Right ventricle myocardium superior (tissue), 1 donor: Measurements from ENCODE around the gene FOXO6. TPM values are rescaled to one million over a fixed set of nuclear protein-coding genes. Genes with fewer than 3 reads are reported as not detected.

ENCODE experiments used
- ATAC-seq: fragments of 200-7000 bp; cut with Tn5 transposase; one replicate; pipeline ENCODE4 v1.9.1; 2020; ENCODE audit warnings: mild to moderate bottlenecking; ENCODE audit not compliant: poor library complexity
- DNase-seq: peaks from one replicate; pipeline ENCODE4 v3.0.0-alpha.2; 2020
- intact Hi-C: fragments of 100-400 bp; cut with DNase I; formaldehyde crosslinking; loops from one replicate; pipeline ENCODE4 v1.11.2; 2022
- total RNA-seq: library from RNA; stranded (reverse); fragmentation: NEBNext Ultra II Directional; extraction: Animal tissue kit (Norgen Biotek cat#: 25700); gene quantifications from one replicate; pipeline ENCODE4 v1.2.1, GENCODE V29; 2021
- donor health status: DM: no; HTN: yes; CAD: no; lungs with severe emphysema.

The FOXO6 gene
- total RNA-seq, 1 donor from 2014 or later, result 3.6 TPM

- ATAC-seq (no peak), DNase-seq (no peak)
- intact Hi-C loops, result no loop called here
Observed at GRCh38 chr1:41362357-41362721, 1.1 kb downstream of the FOXO6 start.

DNA sequence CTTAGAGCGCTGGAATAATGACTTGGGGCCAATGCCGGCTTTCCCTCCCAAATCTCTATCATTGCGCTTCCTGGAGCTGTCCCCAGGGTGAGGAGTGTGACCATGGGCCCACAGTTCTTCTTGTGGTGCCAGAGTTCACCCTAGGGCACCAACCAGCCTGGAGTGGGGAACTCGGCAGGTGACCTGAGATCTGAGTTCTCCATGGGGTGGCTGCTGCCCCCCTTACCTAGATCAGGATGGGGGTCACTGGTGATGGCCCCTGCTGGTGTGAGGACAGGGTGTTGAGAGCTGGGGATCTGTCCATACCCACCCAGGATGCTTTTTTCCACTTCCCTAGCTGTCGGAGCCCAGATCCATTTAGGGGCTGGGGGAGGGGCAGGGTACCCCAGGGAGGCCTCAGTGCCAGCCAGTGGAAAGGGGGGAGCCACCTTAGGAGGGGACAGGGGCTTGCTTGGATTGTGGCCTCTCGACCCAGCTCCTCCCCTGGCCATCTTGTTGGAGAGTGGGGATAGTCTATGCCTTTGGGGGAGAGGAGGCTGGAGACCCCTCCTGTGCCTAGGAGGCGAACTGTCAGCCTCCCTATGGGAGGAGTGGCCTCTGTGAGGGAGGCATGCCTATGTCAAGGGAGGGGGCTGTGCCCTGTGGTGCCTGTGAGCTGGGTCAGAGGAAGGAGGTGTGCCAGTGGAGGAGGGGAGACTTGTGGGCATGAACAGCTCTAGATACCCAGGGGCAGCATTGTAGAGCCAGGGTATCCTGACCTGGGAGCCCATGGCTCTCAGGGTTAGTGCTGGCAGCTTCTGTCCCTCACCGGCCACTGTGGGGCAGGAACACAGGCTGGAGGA lies 1.7 kb downstream of the FOXO6 start:
- intact Hi-C loops, result no loop called here
- peak; percentile 31 for DNase-seq
- no peak for ATAC-seq

DNA sequence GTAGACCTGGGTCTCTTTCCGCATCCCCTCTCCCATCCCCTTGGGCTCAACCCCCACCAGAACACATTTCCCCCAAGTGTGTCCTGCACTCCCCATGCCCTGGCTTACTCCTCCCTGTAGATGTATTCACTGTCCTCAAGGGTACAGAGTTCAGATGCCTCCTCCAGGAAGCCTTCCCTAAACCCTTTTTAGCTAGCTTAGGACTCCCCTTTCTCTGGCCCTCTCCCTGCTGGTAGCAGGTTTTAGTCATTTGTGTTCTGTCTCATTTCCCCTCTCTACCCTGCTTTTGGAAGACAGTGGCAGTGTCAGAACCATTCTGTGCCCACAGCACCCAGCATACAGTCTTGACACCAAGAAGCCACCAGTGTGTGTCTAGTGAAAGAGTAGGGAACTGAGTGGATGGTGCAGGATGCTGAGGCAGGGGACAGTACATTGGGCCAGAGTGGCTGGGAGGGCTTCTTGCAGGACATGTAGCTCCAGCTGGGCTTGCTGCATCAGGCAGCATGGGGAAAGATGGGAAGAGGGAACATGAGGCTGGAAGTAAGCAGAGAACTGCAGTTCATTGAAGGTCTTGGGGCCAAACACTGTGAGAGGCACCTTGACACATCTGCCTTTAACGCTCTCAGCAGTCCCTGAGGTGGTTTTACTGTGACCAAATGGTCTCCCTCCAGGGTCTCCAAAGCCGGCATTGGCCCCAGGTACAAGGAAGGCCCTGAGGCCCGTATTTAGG lies 2.5 kb downstream of the FOXO6 start:
- peak; percentile 10 for DNase-seq
- ATAC-seq, result no peak
- intact Hi-C loops, result no loop called here

GRCh38 chr1:41364442-41365319 lies 3.4 kb downstream of the FOXO6 start:
- ATAC-seq (no peak), DNase-seq (peak; percentile 39)
- intact Hi-C loops, result no loop called here

- ATAC-seq (no peak), DNase-seq (peak; percentile 20)
- intact Hi-C loops, result no loop called here
Observed at GRCh38 chr1:41365320-41365633, 4.0 kb downstream of the FOXO6 start.

DNA sequence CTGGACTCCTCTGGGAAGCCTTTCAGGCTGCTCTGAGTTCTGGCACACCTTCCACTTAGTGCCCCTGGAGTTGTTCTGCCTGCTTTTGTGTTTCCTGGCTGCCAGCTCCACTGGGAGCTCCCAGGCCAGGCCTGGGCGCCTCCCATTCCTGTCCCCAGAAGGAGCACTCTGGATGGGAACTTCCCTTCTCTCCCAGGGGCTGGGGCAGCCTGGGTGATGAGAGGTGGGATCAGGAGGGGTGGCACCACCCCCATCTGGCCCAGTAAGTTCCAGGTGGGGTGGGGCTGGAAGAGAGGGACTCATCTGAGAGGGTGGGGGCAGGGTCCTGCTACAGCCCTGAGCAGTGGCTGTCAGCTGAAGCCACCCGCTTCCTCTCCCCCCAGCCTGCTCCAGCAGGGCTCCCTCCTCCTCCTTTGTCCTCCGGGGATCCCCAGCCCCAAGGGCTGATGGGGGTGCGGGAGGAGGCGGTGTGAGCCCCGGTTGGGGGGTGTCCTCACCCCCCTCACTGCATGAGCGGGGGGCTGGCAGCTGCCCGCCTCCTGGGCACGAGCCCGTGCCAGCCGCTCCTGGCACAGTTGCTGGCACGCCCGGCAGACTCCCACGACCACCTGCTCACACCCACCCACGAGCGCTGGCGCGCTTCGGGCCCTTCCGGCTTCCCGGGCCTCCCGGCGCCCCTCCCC lies 4.7 kb downstream of the FOXO6 start:
- peak; percentile 45 for DNase-seq
- intact Hi-C loops, result no loop called here
- ATAC-seq, result no peak

DNA sequence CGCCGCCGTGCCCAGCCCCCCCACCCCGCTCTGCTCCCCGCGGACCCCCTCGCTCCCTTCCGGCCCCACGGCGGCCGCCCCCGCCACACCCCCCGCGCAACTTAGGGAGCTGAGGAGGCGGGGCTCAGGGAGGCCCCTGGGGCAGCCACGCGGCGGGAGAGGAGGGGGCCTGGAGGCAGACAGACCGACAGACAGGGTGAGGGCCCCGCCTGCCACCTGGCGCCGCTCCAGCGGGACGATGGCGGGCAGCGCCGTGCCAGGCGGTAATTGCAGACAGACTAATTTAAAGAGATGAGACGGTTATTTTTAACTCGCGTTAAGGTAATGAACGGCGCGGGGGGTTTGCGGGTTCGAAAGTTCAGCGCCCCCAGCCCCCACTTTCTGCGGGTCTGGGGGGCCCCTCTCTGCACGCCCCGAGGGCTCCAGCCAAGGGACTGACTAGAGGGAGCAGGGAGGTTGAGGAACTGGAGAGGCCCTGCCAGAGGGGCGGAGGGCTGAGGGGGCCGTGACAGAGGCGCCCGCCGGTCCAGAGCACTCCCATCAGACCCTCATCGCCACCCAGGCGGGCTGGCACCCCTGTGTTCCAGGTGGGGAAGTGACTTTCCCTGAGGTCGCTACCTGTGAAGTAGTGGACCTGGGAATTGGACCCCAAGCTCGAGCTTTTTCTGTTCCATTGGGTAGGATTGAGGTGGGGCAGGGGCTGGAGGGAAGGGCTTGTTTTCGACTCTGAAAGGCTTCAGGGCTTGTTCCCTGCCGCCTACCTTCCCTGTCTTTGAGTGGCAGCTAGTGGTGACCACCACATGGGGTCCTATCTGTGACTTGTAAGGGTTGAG lies 5.4 kb downstream of the FOXO6 start:
- ATAC-seq (peak; percentile 41), DNase-seq (peak; percentile 55)
- intact Hi-C loops, result no loop called here

- intact Hi-C loops, result no loop called here
Observed at GRCh38 chr1:41367288-41367642, 6.0 kb downstream of the FOXO6 start.

DNA sequence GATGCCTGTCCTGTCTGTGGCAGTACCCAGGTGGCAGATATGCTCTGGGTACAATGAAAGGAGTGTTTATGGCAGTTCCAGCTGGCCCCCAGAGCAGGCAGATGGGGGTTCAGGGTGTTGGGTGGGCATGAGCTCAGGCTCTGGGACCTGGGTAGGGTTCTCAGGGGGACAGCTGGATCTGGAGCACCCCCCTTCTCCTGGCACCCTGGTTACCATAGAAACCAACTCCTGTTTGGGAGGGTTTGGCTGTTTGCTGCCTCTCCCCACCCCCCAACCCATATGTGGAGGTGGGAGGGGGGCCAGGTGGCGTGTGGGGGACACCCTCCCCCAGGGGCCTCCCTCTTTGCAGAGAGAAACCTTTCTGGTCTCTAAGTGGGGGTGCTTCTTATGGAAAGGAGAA lies 7.1 kb downstream of the FOXO6 start:
- no peak for ATAC-seq
- DNase-seq, result no peak
- intact Hi-C loops, result no loop called here

More at GRCh38 chr1:41367288-41367642, 6.0 kb downstream of the FOXO6 start:
- ATAC-seq (no peak), DNase-seq (no peak)

DNA sequence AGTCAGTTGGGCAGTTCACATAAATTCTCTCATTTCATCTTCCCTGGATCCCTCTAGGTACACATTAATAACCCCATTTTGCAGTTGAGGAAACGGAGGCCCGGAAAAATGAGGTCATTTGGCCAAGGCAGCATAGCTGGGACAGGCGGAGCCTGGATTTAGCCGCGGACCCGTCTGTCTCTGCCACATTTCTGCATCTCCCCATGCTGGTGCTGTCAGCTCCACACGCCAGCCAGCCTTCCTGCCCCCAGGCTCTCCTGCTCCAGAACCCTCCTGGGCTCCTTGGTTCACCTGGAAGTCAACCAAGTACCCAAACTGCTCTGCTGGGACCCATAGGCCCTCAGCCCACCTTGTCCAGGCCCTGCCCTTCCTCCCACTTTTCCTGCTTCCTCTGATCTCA lies 7.6 kb downstream of the FOXO6 start:
- intact Hi-C loops, result no loop called here
- DNase-seq (no peak), ATAC-seq (no peak)

GRCh38 chr1:41369531-41369930 lies 8.3 kb downstream of the FOXO6 start:
- ATAC-seq, result no peak
- DNase-seq, result no peak
- intact Hi-C loops, result no loop called here

GRCh38 chr1:41370225-41370624 lies 9.0 kb downstream of the FOXO6 start:
- DNase-seq (no peak), ATAC-seq (no peak)
- intact Hi-C loops, result no loop called here

GRCh38 chr1:41370756-41371420 lies 9.7 kb downstream of the FOXO6 start:
- intact Hi-C loops, result no loop called here
- DNase-seq (no peak), ATAC-seq (no peak)

GRCh38 chr1:41371630-41372599 lies 10.7 kb downstream of the FOXO6 start:
- peak; percentile 69 for DNase-seq
- peak; percentile 68 for ATAC-seq
- intact Hi-C loops, result no loop called here

GRCh38 chr1:41372600-41372993 lies 11.4 kb downstream of the FOXO6 start:
- no peak for DNase-seq
- intact Hi-C loops, result no loop called here
- no peak for ATAC-seq

DNA sequence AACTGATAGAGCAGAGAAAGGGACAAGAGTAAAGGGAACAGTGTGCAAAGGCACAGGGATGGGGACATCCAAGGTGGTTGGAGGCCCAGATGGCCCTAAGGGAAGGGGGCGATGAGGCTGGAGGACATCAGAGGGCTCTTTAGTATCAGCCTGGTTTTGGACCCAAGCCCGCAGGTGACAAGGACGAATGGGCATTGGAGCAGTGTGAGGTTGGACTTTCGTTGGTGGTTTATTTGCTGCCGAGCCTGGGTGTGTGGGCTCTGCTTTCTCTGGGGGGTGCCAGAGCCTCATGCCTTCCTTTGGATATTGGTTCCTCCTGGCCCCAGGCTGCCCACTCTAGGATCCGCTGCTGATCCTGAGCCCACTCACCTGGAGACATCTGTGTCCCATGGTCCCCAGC lies 12.1 kb downstream of the FOXO6 start:
- DNase-seq, result no peak
- intact Hi-C loops, result no loop called here
- ATAC-seq, result no peak

GRCh38 chr1:41374711-41375110 lies 13.5 kb downstream of the FOXO6 start:
- ATAC-seq, result no peak
- intact Hi-C loops, result no loop called here
- no peak for DNase-seq
